HG02885 (cell line): ENCODE results near the gene CPA1.
"Not testable (repeated sequence)": the region's sequence is repeated elsewhere in the genome, so short reads cannot be mapped to it uniquely, and the experiment has no call there.

ENCODE experiments used
- ATAC-seq: cut with Tn5 transposase; IDR thresholded peaks from one replicate; pipeline ENCODE4 v1.9.1; 2021; ENCODE audit warnings: mild to moderate bottlenecking; ENCODE audit not compliant: unreplicated experiment, poor library complexity

CPA1 gene

DNA sequence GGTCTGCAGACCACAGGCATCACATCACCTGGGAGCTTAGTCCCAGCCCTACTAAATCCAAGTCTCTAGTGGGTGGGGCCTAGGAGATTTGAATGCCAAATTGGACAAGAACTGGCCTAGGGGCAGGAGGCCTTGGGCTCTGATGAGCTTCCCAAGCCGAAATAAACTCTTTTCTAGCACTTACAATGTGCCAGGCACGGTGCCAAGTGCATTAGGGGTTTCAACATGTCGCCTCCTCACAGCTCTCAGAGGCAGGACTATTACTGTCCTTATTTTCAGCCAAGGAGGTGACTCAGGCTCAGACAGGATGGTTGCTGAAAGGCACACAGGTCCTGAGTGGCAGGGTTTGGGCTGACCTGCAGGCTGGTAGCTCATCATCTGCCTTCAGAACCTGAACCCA, 9.2 kb upstream of the CPA1 start:
- ATAC-seq = no peak

DNA sequence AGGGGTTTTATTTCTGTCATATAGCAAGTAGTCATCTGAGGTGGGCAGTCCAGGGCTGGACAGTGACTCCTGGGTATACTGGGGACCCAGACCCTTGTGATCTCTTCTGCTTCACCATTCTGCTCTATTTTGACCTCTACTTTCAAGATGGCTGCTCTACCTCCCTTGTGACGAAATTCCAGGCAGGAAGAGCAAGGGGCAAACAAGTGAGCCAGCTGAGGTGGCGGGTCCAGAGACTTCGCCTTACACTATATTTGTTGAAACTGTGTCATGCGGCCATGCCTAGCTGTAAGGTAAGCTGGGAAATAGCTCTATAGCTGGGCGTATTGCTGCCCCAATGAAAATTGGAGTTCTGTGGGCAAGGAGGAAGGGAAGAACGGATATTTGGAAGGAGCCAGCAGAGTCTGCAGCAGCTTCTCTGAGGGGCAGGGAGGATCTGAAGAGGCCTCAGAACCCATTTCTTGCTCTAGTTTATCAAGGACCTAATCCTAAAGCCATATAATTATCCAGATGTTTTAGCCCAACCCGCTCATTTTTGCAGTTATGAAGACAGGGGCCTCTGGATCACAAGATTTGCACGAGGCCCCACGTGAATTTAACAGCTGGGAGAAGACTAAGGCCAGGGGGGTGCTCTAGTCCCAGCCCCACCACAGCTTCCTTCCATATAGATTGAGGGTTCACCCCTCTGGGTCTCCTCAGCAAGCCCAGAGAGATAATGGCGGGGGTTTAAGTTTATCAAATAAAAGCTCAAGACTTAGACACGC, 7.7 kb upstream of the CPA1 start:
- no peak for ATAC-seq

DNA sequence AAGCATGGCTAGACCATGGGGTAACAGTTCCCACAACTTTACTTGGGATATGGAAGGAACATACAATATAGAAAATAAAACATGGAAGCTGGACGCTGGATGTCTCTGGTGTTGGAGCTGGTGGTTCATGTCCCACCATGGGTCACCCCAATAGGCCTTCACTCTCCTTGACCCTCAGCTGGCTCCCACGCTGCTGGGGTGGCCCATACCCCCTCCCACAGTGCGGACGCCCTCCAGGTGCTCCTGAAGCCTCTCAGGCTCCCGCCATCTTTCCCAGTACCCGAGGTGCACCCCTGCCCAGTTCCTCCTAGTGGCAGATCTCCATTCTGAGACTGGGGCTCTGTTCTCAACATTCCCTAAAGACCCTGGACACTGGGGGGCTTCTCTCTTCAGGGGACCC, 5.8 kb upstream of the CPA1 start:
- ATAC-seq = no peak

DNA sequence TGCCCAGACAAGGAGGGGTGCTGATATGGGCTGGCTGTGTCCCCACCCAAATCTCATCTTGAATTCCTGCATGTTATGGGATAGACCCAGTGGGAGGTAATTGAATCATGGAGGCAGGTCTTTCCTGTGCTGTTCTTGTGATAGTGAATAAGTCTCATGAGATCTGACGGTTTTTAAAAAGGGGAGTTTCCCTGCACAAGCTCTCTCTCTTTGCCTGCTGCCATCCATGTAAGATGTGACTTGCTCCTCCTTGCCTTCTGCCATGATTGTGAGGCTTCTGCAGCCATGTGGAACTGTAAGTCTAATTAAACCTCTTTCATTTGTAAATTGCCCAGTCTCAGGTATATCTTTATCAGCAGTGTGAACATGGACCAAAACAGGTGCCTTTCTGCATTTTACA, 3.8 kb upstream of the CPA1 start:
- ATAC-seq = not testable (repeated sequence)

DNA sequence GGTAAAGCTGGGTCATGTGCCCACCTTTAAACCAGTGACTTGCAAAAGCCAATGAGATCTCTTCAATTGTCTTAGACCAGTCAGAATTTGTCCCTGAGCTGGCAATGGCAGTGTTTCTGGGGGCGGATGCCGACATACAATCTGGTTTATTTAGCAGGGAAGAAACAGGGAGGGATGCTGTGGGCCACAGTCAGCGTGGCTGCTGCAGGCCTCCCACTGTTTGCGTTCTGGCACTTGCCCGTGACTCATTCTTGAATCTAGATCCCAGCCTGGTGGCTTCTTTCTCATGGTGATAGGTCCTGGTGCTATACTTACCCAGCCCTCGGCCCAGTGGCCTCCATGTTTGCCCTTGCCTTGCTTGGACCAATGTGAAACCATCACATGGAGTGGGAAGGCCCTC, 3.1 kb upstream of the CPA1 start:
- no peak for ATAC-seq

DNA sequence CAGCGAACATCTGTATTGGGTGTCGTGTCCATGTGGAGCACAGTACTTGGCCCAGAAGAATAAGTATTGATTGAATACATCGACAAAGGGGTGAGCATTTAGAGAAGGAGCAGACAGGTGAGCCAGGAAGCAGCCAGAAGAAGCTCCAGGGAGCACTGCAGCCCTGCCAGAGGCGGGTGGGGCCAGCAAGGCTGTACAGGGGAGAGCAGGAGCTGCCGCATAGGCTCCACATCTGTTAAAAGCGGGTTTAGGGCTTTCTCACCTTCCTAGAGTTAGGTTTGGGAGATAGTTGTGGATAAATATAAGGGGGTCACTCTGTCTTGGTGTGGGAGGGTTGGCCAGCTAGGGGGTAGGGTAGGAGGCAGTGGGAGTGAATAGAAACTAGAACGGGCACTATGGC, 1.3 kb upstream of the CPA1 start:
- no peak for ATAC-seq

DNA sequence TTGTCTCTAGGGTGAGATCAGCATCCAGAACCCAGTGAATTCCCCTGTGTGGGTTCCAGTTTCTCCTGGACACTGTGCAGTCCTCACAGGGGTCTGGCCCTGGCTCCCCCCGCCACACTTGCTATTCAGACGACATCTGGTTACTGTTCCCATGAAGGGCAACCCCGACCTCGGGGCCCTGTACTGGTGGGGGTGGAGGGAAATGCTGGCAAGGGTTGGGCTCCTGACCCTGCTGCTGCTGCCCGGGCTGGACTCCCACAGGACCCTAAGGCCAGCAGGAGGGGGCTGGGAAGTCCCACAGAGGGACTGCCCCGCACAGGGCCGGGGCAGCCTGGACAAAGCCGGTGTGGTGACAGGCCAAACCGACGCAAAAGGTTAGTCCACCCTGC, 768 bp upstream of the CPA1 start:
- ATAC-seq = no peak

DNA sequence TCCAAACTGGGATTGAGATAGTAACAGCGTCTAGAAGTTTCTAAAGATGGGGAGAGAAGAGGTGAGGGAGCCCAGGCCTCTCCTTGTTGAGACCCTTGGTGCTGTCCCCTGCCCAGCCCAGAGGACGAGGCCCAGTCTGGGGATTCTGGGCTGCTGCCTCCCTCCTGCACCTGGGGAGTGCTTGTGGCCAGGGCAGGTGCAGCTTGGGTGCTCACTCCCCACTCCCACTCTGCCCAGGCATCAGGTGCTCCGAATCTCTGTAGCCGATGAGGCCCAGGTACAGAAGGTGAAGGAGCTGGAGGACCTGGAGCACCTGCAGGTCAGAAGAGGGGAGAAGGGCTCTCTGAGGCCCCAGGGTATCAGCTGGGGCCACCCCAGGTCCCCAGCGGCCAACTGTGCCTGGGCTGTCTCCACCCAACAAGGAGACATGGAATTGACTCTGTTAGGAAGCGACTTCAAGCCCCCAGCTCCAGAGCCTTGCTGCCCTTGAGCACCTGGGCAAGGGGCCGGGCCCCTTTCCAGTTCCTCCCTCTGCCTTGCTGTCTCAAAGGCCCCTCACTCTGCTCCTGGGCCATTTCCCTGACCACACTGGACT, 664 bp downstream of the CPA1 start:
- no peak for ATAC-seq

DNA sequence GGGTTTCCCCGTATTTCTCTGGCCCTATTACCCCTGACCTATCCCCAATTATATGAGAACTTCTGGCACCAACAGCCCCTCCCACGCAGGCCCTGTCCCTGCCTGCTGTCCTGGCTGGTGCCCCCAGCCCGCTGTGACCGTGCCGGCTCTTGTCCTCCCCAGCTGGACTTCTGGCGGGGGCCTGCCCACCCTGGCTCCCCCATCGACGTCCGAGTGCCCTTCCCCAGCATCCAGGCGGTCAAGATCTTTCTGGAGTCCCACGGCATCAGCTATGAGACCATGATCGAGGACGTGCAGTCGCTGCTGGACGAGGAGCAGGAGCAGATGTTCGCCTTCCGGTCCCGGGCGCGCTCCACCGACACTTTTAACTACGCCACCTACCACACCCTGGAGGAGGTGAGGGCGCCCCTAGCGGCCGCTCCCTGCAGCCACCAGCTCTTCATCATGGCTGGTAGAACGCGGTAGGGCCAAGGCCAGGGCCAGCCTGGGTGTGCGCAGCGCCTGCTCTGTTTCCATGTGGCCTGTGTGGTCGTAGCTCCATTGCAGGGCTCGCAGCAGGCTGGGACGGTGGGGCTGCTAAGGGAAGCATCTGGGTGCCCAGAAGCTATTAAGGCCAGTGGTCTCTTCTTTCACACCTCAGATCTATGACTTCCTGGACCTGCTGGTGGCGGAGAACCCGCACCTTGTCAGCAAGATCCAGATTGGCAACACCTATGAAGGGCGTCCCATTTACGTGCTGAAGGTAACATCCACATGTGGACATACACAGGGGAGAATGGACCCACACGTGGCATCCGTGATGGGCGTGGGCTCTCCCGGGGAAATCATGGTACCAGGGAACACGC, 1.4 kb downstream of the CPA1 start:
- no peak for ATAC-seq

DNA sequence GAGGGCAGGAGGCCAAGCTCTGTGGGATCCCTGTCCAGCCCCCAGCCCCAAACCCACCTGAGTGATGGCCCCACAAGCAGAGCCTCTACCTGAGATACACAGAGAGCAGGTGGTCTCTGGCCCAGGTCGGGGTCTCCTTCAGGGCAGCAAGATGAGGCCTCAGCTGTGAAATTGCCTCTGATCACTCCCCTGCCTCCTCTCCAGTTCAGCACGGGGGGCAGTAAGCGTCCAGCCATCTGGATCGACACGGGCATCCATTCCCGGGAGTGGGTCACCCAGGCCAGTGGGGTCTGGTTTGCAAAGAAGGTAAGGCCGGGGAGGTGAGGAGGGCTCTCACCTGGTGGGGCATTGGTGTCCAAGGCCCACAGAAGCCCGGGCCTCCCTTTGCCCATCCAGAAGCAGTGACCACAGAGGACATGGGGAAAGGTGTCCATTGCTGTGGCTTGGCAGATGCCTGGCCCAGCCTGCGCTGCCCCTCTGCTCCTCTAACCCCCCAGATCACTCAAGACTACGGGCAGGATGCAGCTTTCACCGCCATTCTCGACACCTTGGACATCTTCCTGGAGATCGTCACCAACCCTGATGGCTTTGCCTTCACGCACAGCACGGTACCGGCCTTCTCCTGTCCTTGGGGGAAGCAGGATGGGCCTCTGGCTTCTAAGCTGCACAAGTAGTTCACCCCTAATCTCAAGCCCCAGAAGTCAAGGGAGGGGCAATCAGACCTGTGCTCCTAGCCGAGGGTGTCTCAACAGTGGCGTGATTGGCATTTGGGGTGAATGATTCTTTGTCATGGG, 3.1 kb downstream of the CPA1 start:
- no peak for ATAC-seq

DNA sequence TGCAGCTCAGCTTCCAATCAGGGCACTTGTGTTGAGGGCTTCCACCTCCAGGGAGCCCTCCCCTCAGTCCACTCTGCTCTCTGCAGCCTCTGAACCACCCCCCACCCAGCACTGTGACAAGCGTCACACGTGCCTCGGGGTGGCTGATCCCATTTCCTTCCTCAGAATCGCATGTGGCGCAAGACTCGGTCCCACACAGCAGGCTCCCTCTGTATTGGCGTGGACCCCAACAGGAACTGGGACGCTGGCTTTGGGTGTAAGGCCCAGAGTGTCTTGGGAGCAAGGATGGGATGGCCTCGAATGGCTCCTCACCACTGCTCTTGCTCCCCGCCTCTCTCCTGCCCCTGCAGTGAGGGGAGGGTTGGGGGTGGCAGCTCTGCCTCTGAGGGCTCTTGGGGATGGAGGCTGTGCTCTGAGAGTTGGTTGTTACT, 4.1 kb downstream of the CPA1 start:
- no peak for ATAC-seq

DNA sequence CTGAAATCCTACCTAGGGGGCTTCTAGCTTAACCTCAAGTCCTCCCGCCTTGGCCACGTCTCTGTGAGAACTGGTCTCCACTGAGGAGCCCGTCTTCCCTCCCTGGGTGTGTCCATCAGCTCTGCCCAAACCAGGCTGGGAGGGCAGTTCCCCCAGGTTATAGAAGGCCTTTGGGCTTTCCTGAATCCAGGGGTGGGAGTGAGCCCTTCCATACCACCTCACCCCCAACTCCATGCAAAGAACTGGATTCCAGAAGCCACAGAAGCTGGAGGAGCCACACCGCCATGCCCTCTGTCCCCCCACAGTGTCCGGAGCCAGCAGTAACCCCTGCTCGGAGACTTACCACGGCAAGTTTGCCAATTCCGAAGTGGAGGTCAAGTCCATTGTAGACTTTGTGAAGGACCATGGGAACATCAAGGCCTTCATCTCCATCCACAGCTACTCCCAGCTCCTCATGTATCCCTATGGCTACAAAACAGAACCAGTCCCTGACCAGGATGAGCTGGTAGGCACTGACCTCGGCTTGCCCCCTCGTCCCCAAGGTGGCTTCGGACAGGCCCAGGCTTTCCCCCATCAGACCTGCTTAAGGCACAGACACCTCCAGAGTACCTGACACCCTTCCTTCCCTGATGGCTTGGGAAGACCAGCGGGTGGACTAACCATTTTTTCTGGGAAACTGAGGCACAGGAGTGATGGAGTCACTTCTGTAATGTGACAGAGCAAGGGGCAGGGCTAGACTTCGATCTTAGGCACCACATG, 4.7 kb downstream of the CPA1 start:
- ATAC-seq = no peak

DNA sequence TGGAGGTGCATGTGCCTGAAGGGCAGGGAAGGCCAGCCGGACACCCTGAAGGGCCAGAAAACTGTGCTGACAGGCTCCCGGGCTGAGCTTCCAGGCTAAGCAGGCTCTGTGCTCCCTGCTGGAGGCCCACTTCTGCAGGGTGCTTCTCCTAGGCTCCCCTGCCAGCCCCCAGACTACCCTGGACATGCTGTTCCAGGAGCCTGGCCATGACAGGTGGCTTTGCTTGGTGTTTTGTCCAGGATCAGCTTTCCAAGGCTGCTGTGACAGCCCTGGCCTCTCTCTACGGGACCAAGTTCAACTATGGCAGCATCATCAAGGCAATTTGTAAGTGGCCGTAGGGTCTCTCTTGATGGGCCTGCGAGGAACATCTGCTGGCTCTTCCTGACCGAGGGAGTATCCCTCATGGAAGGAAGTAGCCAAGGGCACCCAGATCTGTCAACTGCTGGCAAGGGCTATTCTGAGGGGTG, 5.3 kb downstream of the CPA1 start:
- ATAC-seq = no peak

DNA sequence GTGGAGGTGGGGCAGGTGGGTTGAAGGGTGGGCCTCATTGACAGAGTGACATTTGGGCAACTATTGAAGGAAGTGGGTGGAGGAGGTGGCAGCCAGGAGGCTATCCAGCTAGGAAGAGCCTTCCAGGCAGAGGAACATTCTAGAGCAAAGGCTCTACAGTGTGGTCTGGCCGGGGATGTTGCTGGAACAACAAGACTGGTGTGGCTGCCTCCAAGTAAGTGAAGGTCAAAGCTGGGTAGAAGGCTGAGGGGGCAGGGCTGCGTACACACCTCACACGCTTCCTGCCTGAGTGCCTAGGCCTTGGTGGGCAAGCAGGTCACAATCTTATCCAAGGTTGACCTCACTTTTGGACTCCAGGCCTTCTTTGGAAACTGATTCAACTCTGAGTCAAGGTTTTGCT, 6.6 kb downstream of the CPA1 start:
- no peak for ATAC-seq

DNA sequence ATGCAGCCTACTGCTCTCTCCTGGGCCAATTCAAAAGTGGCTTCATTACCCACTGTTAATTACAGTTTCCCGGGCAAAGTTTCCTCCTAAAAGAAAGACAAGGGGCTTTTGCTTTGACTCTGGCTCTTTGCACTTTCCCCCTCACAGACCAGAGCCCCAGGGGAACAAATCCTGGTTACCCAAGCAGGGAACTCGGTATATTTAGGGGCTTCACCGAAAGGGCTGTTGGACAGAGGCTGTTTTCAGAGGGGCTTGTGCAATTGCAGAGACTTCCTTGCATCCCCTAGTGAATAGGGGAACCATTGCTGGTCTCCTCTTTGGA, 7.0 kb downstream of the CPA1 start:
- no peak for ATAC-seq

DNA sequence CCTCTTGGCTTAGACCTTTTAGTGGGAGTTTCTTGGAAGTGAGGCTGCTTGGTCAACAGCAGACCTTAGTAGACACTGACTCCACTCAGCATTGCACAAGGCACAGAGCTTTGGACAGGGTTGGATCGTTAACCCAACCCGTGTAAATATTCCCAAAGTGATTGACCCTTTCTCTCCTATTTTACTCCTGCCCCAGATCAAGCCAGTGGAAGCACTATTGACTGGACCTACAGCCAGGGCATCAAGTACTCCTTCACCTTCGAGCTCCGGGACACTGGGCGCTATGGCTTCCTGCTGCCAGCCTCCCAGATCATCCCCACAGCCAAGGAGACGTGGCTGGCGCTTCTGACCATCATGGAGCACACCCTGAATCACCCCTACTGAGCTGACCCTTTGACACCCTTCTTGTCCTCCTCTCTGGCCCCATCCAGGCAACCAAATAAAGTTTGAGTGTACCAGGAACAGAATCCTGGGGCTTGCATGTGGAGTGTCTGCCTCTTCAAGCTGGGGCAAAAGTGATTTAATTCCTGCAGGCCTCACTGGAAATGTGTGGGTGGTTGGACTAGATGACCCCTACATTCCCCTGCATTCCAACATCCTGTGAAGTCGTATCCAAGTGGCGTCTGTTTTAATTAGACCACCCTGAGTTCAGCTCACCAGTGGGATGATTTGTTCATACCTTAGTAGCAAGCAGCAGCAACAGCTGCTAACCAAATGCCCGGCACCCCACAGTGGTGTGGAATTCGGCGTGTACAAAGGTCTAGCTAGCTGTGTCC, 7.5 kb downstream of the CPA1 start:
- ATAC-seq = no peak

DNA sequence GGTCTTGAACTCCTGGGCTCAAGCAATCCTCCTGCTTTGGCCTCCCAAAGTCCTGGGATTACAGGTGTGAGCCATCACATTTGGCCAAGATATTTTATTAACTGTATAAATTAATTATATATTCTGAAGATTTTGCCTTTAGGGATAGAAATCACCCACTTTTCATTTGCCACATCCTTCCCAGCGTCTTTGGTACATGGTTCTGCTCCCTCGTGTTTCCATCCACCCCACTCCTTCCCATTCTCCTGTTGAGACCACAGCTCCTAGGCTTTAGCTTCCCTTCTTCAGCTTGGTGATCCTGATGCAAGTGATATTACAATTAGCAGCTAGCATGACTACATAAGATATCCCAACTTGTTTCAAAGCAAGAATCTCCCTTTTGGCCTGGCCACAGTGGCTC, 8.4 kb downstream of the CPA1 start:
- no peak for ATAC-seq

DNA sequence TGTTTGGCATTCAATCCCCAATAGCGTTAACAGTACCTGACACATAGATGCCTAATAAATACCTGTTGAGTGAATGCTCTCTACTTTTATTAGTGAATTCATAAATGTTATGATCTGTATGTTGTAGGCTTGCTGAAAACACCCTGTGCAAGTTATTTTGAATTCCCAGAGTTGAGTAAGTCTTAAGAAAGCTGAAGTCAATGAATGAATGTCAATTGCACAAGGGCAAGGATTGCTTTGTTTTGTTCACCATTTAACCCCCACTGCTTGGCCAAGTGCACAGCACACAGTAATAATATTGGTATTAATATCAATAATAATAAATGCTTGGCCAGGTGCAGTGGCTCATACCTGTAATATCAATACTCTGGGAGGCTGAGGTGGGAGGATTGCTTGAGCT, 10.2 kb downstream of the CPA1 start:
- ATAC-seq = no peak

DNA sequence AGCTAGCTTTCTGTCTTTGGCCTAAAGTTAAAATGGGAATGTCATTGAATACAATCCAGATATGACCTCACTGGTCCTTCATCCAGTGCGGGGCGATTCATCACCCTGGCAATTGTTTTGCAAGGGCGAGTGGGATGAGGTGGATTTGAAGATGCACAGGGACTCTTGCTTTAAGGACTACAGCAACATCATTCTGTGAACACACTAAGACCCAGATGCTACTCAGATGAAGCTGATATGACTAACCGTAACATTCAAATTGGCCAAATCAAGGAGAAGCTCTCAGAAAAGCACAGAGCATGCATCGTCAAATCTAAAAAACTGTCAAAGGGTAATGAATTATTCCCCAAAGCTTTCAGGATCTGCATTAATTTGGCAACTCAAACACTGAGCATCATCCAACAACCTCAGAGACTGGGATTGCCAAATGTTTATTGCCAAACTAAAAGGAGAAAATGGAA, 12.8 kb downstream of the CPA1 start:
- ATAC-seq = no peak
